T-helper 17 cell (primary cell): ENCODE results near the gene KRT86. TPM values are rescaled to one million over a fixed set of nuclear protein-coding genes. Genes with fewer than 3 reads are reported as not detected.
A peak's percentile ranks its signal among the peaks of the same experiment; 100 is the strongest.

Experiments used
- ATAC-seq: fragments of 150-1000 bp; cut with Tn5 transposase; 2 replicates; pipeline ENCODE4 v1.10.0; 2021; ENCODE audit warnings: mild to moderate bottlenecking, moderate library complexity
- DNase-seq, 3 donors: peaks; one replicate each; pipeline versions ENCODE4 v3.0.0 to v3.0.0-alpha.2; 2020 to 2021
- H3K9me3 ChIP-seq: one replicate; pipeline ENCODE4 v1.7.0; 2013; ENCODE audit warnings: low read length, mild to moderate bottlenecking; ENCODE audit not compliant: control insufficient read depth, poor library complexity, severe bottlenecking
- H3K27ac Mint-ChIP-seq: one replicate; pipeline ENCODE4 v1.8.0; 2022; ENCODE audit warnings: mild to moderate bottlenecking, moderate library complexity, mixed read lengths
- H3K27me3 Mint-ChIP-seq: one replicate; pipeline ENCODE4 v1.8.0; 2022; ENCODE audit warnings: mixed read lengths
- H3K36me3 Mint-ChIP-seq: one replicate; pipeline ENCODE4 v1.8.0; 2022; ENCODE audit warnings: low read depth, mixed read lengths
- H3K4me1 Mint-ChIP-seq: one replicate; pipeline ENCODE4 v1.8.0; 2022; ENCODE audit warnings: mild to moderate bottlenecking, mixed read lengths
- H3K4me3 Mint-ChIP-seq: one replicate; pipeline ENCODE4 v1.8.0; 2022; ENCODE audit warnings: mild to moderate bottlenecking, moderate library complexity, mixed read lengths
- total RNA-seq, 4 donors: library from RNA in 2 of 4; stranded (reverse) in 2 of 4; gene quantifications; one replicate each; pipeline ENCODE4 v1.2.3 and lab custom pipeline; 2022 to 2026

Gene KRT86
- total RNA-seq (under 1 TPM in 1 of 2 donors, not detected in 1; 0.21 TPM), total RNA-seq (lab: John Stamatoyannopoulos, UW) (0 reads per million in 2 donors)

DNA sequence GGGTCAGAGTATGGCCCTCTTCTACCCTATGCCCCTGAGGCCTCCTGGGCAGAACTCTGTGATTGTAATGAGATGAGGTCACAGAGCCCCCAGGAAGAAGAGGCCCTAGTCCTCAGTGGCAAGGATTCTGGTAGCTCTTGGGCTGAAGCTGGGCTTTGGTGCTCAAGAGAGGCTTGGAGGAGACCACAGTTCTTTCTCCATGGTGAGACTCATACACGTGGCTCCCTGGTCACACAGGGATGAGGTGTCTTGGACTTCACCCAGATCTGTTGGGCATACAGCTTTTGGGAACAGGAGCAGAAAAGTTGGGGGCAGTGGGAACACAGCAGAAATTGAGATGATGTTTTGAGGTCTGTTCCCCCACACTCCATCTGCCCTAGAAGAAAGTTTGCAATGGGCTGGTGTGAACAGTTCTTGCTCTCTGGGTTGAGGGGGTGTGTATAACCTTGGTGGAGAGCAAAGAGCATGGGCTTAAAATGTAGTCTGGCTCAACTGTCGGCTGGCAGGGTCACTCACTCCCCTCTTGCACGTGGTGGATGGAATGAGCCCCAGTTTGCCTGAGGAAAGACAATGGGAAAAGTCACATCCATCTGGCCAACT, at the start of gene KRT86:
Gene KRT86, plus strand, starts transcription at position 125 of the 600 bp plus-strand sequence. CDS start 27,272 bp downstream, outside the sequence.
- H3K4me1 Mint-ChIP-seq: peaks cover 4% of the 10 kb centered on the region
- no peak for DNase-seq
- no peaks in the 10 kb centered on the region for H3K9me3 ChIP-seq
- peaks cover 2% of the 10 kb centered on the region for H3K36me3 Mint-ChIP-seq
- H3K4me3 Mint-ChIP-seq: no peak within 1 kb of the TSS
- peaks cover 48% of the 10 kb centered on the region for H3K27me3 Mint-ChIP-seq
- H3K27ac Mint-ChIP-seq: no peak within 1 kb of the TSS
- no peak for ATAC-seq

DNA sequence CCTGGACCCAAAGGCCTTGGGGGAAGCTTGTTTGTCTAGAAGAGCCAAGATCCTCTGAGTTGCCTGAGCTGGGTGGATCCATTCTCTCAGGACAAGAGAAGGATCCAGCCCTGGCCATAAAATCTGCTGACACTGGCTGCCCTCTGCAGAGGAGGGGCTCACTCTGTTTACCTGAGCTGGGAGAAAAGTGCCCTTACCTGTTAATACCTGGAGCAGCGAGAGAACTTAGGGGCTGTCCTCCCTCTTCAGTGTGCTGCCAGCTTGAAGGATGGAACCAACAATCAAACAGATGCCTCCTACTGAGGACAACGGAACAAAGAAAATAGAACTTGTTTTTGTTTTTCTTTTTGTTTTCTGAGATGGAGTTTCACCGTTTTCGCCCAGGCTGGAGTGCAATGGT, 48.7 kb upstream of the KRT86 start:
- H3K4me3 Mint-ChIP-seq: no peak overlapping the region
- no peaks in the 10 kb centered on the region for H3K4me1 Mint-ChIP-seq
- no peak overlapping the region for H3K27ac Mint-ChIP-seq
- ATAC-seq (no peak), DNase-seq (no peak)
- peaks cover 2% of the 10 kb centered on the region for H3K36me3 Mint-ChIP-seq
- peaks cover 77% of the 10 kb centered on the region for H3K27me3 Mint-ChIP-seq
- no peaks in the 10 kb centered on the region for H3K9me3 ChIP-seq

DNA sequence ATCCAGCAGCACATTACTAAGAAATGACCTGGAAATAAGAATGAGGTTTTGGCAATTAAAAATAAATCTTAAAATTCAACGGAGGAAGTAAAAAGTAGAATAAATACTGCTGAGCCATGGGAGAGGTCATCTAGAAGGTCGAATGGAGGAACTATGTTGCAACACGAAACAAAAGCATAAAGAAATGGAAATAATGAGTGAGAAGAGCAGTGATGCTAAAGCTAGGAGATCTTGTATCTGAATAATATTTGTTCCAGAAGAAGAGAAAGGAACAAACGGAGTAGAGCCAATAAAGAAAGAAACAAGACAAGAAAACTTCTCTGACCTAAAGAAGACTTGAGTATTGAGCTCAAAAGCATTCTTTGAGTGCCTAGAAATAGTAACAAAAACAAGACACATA, 48.0 kb upstream of the KRT86 start:
- Mint-ChIP-seq H3K27ac (no peak overlapping the region), H3K27me3 (peaks cover 77% of the 10 kb centered on the region), H3K36me3 (peaks cover 6% of the 10 kb centered on the region), H3K4me3 (no peak overlapping the region), H3K4me1 (no peaks in the 10 kb centered on the region)
- H3K9me3 ChIP-seq: no peaks in the 10 kb centered on the region
- ATAC-seq (no peak), DNase-seq (no peak)

DNA sequence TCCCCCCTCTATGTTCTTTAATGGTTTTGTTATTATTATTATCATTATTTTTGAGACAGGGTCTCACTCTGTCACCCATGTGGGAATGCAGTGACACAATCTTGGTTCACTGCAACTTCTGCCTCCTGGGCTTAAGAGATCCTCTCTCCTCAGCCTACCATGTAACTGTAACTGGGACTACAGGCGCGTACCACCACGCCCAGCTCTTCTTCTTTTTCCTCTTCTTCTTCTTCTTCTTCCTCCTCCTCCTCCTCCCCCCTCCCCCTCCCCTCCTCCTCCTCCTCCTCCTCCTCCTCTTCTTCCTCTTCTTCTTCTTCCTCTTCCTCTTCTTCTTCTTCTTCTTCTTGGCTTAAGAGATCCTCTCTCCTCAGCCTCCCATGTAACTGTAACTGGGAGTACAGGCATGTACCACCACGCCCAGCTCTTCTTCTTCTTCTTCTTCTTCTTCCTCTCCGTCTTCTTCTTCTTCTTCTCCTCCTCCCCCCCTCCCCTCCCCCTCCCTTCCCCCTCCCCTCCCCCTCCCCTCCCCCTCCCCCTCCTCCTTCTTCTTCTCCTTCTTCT, 46.8 kb upstream of the KRT86 start:
- H3K4me3 Mint-ChIP-seq: no peak overlapping the region
- H3K27me3 Mint-ChIP-seq: peaks cover 80% of the 10 kb centered on the region
- peaks cover 8% of the 10 kb centered on the region for H3K36me3 Mint-ChIP-seq
- H3K27ac Mint-ChIP-seq: no peak overlapping the region
- ATAC-seq (no peak), DNase-seq (no peak)
- peaks cover 3% of the 10 kb centered on the region for H3K4me1 Mint-ChIP-seq
- no peaks in the 10 kb centered on the region for H3K9me3 ChIP-seq

DNA sequence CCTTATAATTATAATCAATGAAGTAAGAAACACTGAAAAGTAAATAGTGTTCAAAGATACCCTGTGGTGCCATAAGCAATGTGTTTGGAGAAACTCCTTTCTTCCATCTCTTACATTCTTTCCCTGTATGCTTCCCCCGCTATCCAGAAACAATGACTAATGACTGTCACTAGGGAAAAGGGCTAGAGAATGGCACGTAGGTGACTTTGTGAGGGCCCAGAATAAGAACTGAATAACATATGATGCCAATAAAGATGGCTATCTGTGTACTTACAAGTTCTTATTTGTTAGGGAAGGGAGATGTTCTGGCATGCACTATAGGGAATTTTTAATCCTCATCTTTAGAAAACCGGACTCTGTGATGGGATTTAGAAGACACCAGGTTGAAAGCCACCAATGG, 46.1 kb upstream of the KRT86 start:
- H3K9me3 ChIP-seq: no peaks in the 10 kb centered on the region
- Mint-ChIP-seq H3K27me3 (peaks cover 80% of the 10 kb centered on the region), H3K27ac (no peak overlapping the region), H3K4me3 (no peak overlapping the region), H3K4me1 (peaks cover 3% of the 10 kb centered on the region), H3K36me3 (peaks cover 8% of the 10 kb centered on the region)
- no peak for DNase-seq
- no peak for ATAC-seq

DNA sequence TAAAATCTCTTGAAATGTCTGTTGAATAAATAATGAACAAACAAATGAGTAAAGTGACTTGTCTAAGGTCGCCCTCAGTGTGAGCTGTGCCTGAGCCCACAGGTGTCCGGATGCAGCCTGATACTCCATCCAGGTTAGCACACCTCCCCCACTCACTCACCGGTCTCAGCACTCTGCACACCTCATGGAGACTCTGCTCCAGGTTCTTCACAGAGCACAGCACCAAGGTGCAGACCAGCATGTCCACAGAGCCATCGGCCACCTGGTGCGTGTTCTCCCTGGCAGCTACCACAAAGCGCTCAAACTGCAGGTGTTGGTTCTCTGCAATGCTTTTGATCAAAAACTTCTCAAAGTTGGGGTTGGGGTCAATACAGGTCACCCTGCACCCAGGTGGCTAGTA, 45.5 kb upstream of the KRT86 start:
- DNase-seq (no peak), ATAC-seq (no peak)
- H3K9me3 ChIP-seq: no peaks in the 10 kb centered on the region
- Mint-ChIP-seq H3K27ac (no peak overlapping the region), H3K27me3 (peaks cover 80% of the 10 kb centered on the region), H3K36me3 (peaks cover 8% of the 10 kb centered on the region), H3K4me1 (peaks cover 5% of the 10 kb centered on the region), H3K4me3 (no peak overlapping the region)

DNA sequence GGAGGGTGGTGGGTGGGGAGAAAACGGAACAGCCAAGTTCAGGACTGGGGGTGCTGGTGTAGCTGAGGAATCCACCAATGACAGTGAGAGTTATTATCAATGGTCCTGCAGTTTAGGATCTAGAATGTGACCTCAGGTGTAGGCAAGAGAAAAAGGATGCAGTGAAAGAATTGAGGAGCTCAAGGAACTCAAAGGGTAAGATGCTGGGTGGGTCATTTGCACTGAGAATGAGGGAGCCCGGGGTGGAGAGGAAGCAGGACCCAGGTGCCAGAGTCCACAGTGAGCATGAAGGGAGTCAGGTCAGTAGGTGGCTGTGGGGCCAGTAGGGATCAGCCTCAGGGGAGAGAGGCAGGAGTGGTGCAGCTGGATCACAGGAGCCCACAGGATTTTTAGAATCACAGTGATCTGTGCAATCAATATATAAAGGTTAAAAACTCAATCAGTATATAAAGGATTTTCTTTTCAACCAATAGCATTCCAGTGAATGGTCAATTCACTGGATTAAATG, 44.6 kb upstream of the KRT86 start:
- Mint-ChIP-seq H3K36me3 (peaks cover 11% of the 10 kb centered on the region), H3K27ac (no peak overlapping the region), H3K27me3 (peaks cover 79% of the 10 kb centered on the region), H3K4me3 (no peak overlapping the region), H3K4me1 (peaks cover 5% of the 10 kb centered on the region)
- no peaks in the 10 kb centered on the region for H3K9me3 ChIP-seq
- DNase-seq (no peak), ATAC-seq (no peak)

DNA sequence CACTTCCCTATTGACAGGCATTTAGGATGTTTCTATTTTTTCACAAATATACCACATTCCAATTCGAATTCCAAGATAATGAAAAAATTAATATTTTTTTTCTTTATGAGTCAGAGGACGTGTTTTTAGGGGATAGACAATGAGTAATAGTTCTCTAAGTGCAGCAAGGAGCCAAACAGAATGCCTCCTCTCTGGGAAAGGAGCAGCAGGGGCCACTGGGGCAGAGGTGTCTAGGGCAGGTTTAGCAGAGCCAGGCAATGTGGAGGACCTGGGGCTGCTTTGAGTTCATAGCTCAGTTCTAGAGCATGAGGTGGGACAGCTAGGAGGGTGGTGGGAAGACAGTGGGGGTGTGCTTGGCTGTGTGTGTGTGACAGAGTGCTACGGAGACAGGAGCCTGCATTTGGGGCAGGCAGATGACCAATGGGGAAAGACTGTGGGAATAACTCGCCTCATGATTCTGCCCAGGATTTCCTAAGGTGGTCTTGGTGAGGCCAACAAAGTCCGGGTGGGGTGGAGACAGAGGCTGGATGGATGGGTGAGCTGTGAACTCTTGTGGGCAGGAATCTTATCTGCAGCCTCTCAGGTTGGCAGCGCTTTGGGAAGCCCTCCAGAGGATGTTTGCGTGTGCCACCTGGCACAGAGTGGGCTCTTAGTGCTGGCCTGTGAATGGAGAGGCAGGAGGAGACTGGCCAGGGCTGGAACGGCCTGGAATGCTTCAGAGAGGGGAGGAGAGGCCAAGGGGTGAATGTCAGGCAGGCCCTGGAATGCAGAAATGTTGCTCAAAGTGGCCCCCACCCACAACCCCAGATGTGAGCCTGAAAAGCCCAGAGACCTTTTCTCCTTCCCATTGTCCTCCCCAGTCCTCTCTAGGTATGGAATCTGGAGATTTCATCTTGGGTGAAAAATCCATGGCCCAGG, 43.8 kb upstream of the KRT86 start:
- no peak overlapping the region for H3K27ac Mint-ChIP-seq
- no peak for DNase-seq

DNA sequence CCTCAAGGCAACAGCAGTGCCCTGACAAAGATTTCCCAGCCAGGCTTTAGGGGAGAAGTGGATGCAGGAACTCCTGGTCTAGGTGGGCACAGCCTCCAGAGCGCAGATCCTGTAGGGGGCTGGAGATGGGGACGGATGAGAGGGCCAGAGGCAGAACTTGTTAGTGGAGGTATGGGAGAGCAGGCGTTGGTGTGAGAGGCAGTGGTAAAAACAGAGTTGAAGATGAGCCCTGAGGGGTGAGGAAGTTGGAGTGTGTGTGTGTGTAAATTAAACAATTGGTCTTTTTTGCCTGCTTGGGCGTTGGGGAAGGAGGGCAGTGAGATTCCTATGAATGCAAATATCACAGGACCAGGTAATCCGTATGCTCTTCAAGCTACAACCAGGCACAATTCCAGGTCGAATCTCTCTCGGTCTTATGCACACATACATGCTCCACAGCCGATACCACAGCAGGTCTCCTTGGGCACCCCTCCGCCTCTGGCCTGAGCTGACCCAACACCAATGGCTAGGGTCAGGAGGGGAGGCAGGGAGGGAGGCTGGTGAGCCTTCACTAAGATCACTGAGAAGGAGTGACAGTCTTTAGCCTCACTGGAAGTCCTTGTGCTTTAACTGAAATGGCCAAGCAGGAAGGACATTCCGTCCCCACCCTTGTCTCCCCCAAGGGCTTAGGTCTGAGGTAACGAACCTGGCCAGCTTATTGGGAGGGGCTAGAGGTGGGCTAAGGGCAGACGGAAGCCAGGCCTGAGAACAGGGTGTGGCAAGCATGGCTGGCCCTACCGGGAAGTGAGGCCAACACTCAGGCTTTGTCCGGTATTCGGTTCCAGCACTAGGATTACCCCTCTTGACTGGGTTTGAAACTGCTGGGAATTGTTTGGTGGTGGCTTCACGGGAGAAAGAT, 42.9 kb upstream of the KRT86 start:
- no peak for DNase-seq
- no peak for ATAC-seq
- Mint-ChIP-seq H3K27me3 (peaks cover 77% of the 10 kb centered on the region), H3K36me3 (peaks cover 15% of the 10 kb centered on the region), H3K27ac (no peak overlapping the region), H3K4me1 (peaks cover 5% of the 10 kb centered on the region), H3K4me3 (no peak overlapping the region)
- no peaks in the 10 kb centered on the region for H3K9me3 ChIP-seq

More for the DNA sequence above, 43.8 kb upstream of the KRT86 start:
- no peaks in the 10 kb centered on the region for H3K9me3 ChIP-seq
- Mint-ChIP-seq H3K4me3 (no peak overlapping the region), H3K4me1 (peaks cover 5% of the 10 kb centered on the region), H3K27me3 (peaks cover 82% of the 10 kb centered on the region), H3K36me3 (peaks cover 14% of the 10 kb centered on the region)
- no peak for ATAC-seq

DNA sequence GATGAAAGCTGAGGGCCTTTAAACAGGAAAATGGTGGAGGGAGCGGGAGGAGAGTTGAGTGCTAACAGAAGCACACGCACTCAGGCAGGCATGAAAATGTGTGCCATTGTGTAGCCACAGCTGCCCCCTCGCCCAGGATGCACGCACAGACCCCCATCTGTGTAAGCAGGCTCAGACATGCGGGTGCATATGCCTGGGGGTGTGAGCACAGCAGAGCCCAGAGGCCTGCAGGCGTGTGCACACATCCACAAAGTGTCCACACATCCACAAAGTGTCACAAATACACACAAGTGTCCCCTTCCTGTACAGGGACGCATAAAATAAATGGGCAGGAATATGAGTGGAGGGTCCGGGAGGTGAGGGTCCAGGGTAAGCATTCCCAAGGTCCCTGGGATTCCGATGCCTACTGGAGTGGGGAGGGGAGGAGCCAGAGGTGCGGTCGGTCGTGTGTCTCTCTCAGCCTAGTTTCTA, 42.2 kb upstream of the KRT86 start:
- DNase-seq (no peak), ATAC-seq (no peak)
- H3K27ac Mint-ChIP-seq: no peak overlapping the region
- no peaks in the 10 kb centered on the region for H3K9me3 ChIP-seq
- H3K27me3 Mint-ChIP-seq: peaks cover 75% of the 10 kb centered on the region
- H3K4me1 Mint-ChIP-seq: peaks cover 5% of the 10 kb centered on the region
- H3K4me3 Mint-ChIP-seq: peak overlapping the region; percentile 7
- peaks cover 15% of the 10 kb centered on the region for H3K36me3 Mint-ChIP-seq

DNA sequence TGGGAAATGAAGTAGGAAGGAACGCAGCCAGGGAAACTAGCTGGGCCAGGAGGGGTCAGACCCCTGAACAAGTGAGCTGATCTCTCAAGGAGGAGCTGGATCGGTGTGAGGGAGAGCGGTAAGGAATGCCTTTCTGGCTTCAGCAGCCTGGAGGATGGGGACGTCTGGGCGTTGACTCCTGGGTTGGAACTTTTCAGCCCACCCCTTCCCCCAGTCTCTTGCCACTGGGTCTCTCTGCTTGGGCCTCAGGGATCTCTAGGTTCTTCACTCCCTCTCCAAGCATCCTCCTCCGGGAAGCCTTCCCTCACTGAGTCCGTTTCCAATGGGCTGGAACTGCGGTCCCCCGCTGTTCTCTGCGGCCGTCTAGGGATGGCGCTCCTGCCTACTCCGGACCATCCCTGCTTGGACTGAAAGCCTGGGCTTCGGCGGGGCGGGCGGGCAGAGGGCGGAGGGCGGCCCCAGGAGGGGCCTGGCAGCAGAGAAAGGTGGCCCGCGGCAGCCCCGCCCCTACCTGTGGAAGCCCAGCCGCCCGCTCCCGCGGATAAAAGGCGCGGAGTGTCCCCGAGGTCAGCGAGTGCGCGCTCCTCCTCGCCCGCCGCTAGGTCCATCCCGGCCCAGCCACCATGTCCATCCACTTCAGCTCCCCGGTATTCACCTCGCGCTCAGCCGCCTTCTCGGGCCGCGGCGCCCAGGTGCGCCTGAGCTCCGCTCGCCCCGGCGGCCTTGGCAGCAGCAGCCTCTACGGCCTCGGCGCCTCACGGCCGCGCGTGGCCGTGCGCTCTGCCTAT, 41.6 kb upstream of the KRT86 start, which contains the start of gene KRT7:
Gene KRT7, plus strand, starts transcription at position 570 of the 788 bp plus-strand sequence. Its CDS starts 54 bp downstream, at position 624.
- Mint-ChIP-seq H3K36me3 (peaks cover 15% of the 10 kb centered on the region), H3K4me3 (peak within 1 kb of the TSS; percentile 57), H3K27ac (no peak within 1 kb of the TSS), H3K4me1 (peaks cover 5% of the 10 kb centered on the region), H3K27me3 (peaks cover 76% of the 10 kb centered on the region)
- no peaks in the 10 kb centered on the region for H3K9me3 ChIP-seq
- no peak for DNase-seq
- ATAC-seq: no peak
